CD4-positive, alpha-beta T cell treated with Interleukin-21 for 1 hour (primary cell): Measurements from ENCODE around the gene HPS5.
"Not testable (repeated sequence)": the region's sequence is repeated elsewhere in the genome, so short reads cannot be mapped to it uniquely, and the experiment has no call there.

Experiments
- DNase-seq: peaks from one replicate; pipeline ENCODE4 v3.0.0-alpha.2; 2020

The HPS5 gene, protein sequence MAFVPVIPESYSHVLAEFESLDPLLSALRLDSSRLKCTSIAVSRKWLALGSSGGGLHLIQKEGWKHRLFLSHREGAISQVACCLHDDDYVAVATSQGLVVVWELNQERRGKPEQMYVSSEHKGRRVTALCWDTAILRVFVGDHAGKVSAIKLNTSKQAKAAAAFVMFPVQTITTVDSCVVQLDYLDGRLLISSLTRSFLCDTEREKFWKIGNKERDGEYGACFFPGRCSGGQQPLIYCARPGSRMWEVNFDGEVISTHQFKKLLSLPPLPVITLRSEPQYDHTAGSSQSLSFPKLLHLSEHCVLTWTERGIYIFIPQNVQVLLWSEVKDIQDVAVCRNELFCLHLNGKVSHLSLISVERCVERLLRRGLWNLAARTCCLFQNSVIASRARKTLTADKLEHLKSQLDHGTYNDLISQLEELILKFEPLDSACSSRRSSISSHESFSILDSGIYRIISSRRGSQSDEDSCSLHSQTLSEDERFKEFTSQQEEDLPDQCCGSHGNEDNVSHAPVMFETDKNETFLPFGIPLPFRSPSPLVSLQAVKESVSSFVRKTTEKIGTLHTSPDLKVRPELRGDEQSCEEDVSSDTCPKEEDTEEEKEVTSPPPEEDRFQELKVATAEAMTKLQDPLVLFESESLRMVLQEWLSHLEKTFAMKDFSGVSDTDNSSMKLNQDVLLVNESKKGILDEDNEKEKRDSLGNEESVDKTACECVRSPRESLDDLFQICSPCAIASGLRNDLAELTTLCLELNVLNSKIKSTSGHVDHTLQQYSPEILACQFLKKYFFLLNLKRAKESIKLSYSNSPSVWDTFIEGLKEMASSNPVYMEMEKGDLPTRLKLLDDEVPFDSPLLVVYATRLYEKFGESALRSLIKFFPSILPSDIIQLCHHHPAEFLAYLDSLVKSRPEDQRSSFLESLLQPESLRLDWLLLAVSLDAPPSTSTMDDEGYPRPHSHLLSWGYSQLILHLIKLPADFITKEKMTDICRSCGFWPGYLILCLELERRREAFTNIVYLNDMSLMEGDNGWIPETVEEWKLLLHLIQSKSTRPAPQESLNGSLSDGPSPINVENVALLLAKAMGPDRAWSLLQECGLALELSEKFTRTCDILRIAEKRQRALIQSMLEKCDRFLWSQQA

GRCh38 chr11:18321969-18322711 lies at the start of gene HPS5, which contains the start of gene GTF2H1:
Gene HPS5, minus strand, starts transcription at chr11:18322140. Its CDS starts 4,282 bp downstream, at chr11:18317858.
Gene GTF2H1, plus strand, starts transcription at chr11:18322567. Its CDS starts 10,508 bp downstream, at chr11:18333075.
- peak; percentile 98 for DNase-seq

DNA sequence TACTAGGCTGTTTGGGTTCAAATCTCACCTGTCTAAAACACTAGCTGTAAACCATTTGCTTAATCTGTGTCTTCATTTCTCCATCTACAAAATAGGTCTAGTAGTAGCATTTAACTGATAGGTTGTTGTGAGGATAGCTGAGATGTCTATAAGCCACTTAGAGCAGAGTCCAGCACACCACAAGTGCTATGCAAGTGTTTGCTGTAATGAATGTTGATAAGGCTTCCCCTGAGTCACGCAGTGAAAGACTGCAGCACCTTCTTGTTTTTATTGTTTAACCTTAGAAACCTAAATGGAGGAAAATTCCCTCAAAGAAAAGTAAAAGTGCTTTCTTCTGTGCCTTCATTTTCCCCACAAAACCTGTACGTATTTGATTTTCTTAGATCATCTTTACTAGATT lies 49.3 kb upstream of the HPS5 start:
- DNase-seq = no peak

DNA sequence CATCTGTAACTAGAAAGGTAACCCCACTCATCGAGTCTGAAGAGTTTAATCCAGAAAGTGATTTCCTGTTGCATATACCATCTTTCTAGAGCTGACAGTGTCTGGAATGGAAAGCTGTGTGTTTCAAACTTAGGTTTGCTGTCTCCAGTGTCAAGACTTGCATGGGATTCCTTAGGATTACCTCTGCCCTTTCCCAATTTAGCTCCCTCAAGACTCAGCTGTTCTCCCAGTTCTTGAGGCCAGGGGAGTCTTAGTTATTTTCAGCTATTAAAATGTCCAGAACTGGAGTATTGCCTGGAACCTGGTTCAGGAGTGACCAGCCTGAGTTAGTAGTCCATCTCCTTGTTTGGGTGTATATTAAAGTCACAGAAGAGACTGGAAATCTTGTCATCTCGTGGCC lies 47.5 kb upstream of the HPS5 start:
- no peak for DNase-seq

- no peak for DNase-seq
Measured at GRCh38 chr11:18368221-18368620, 46.3 kb upstream of the HPS5 start.

- no peak for DNase-seq
Measured at GRCh38 chr11:18367431-18367830, 45.5 kb upstream of the HPS5 start.

GRCh38 chr11:18366286-18366685 lies 44.3 kb upstream of the HPS5 start:
- no peak for DNase-seq

- DNase-seq = no peak
Measured at GRCh38 chr11:18365741-18366140, 43.8 kb upstream of the HPS5 start.

- no peak for DNase-seq
Measured at GRCh38 chr11:18364495-18365073, 42.6 kb upstream of the HPS5 start.

DNA sequence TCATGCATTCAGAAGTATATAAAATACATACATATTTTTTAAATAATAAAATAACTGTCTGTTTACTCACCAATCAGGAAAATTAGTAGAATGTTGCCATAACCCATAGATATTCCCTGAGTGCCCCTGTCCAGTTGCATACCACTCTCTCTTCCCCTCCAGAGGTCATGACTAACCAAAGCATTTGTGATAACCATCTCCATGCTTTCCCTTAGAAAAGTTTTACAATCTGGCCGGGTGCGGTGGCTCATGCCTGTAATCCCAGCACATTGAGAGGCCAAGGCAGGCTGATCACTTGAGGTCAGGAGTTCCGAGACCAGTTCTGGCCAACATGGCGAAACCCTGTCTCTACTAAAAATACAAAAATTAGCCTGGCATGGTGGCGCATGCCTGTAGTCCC lies 39.2 kb upstream of the HPS5 start:
- no peak for DNase-seq

DNA sequence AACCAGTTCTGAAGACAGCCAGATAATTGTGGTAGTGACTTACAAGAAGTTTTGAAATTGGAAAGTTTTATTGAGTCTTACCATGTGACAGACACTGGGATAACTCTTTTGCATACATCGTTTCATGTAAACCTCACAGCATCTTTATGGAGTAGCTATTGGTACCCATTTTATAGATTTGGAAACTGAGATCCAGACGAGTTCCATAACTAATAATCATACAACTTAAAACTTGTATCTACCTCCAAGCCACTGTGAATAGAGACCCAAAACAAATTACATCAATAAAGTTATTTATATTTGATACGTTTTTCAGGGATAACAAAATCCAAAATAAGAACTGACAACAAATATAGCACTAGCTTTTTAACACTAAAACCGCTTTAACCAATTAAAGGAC lies 36.7 kb upstream of the HPS5 start:
- no peak for DNase-seq

DNA sequence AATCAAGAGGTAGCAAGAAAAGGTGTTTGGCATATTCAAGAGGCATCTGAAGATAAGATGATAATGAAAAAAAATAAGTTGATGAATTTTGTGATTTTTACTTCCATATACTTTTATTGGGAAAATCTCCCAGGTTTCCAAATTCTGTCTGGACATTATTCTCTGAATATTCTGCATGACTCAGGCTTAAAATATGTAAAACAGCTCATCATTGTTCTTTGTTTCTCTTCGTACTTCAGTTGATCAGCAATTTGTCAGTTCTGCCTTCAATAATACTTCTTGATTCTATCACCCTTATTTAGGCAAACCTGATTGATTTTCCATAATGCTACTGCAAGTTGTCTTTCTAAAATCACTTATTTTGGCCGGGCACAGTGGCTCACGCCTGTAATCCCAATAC lies 30.6 kb upstream of the HPS5 start:
- no peak for DNase-seq

DNA sequence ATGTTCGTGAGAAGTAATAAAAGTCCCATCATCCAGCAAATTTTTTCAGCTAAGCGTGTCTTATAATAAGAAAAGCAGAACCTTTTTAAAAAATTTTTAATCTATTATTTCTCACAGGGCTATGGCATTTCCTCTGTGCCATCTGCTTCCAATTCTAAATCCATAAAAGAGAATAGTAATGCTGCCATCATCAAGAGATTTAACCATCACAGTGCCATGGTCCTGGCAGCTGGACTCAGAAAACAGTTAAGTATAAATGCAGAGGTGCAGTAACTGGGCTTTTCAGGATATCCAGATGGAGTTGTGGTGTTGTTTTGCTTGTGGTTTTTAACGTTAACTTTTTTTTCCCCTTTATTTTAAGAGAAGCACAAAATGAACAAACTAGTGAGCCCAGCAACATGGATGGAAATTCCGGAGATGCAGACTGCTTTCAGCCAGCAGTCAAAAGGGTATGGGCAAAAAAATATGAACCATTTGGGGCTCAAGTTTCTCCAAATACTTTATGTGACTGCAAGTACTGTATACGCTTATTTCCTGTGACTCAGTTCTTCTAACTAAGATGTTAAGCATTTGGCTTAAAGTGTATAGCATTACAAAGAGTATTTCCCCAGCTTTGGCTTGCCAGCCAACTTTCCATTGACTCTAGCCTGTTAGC lies 25.7 kb upstream of the HPS5 start:
- DNase-seq = no peak

- peak; percentile 59 for DNase-seq
Measured at GRCh38 chr11:18332891-18333290, 11.0 kb upstream of the HPS5 start.

GRCh38 chr11:18332302-18332701 lies 10.4 kb upstream of the HPS5 start:
- peak; percentile 69 for DNase-seq

DNA sequence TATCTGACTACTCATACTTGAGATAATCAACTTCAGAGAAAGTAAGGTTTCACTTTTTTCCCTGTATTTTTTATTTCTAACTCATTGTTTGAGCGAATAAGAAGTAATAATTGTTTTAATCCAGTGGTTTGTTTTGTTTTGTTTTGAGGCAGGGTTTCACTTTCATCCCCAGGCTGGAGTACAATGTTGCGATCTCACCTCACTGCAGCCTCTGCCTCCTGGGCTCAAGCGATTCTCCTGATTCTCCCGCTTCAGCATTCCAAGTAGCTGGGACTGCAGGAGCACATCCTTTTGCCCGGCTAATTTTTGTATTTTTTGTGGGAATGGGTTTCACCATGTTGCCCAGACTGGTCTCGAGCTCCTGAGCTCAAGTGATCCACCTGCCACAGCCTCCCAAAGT lies 9.0 kb upstream of the HPS5 start:
- DNase-seq = peak; percentile 23

- no peak for DNase-seq
Measured at GRCh38 chr11:18329196-18329870, 7.4 kb upstream of the HPS5 start.

GRCh38 chr11:18324381-18324780 lies 2.4 kb upstream of the HPS5 start:
- no peak for DNase-seq

- not testable (repeated sequence) for DNase-seq
Measured at GRCh38 chr11:18323881-18324280, 1.9 kb upstream of the HPS5 start.

- no peak for DNase-seq
Measured at GRCh38 chr11:18322818-18323570, 1.1 kb upstream of the HPS5 start.

DNA sequence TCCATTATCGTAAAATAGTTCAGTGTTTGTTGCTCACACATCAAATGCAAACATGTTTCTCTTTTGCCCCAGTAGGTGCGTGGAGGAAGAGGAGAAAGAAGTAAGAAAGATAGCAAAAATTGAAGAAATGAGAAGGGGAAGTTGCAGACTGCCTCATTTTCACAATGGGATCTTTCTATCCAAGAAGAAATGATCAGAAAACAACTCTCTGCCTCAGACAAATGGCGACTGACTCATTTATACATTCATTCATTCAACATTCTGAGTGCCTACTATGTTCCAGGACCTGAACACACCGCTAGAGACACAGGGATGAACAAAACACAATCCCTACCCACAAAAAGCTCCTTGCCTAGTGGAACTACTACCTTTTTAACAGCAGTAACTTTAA lies 367 bp downstream of the HPS5 start:
- DNase-seq = peak; percentile 12
